Body of pancreas (tissue), 4 donors: Measurements from ENCODE around the gene CLCF1. TPM values are rescaled to one million over a fixed set of nuclear protein-coding genes. Genes with fewer than 3 reads are reported as not detected.

Experiments used
- ATAC-seq: fragments of 150-250 bp; one replicate; pipeline ENCODE4 v1.9.1; 2016
- DNase-seq, 4 donors: peaks; one replicate each; pipeline ENCODE4 v3.0.0-alpha.2; 2019
- H3K27ac ChIP-seq, 4 donors: fragments of 200-600 bp; sonication (generic); 1 replicate in 3 of 4; 2 replicates in 1 of 4; pipeline versions ENCODE4 v1.5.1 to v1.6.1; 2016 to 2019; ENCODE audit warnings: mild to moderate bottlenecking in 1 of 4, mixed read lengths in 1 of 4, moderate library complexity in 1 of 4
- H3K27me3 ChIP-seq, 2 donors: fragments of 200-600 bp; sonication (generic); one replicate each; pipeline ENCODE4 v1.6.0; 2016; ENCODE audit warnings: mild to moderate bottlenecking in 1 of 2
- H3K36me3 ChIP-seq, 2 donors: fragments of 200-600 bp; sonication (generic); replicated peaks in 1 of 2; 2 replicates each; pipeline ENCODE4 v1.5.1; 2016; ENCODE audit warnings: low read depth in 2 of 2; ENCODE audit not compliant: insufficient read depth in 1 of 2
- H3K4me1 ChIP-seq: fragments of 200-600 bp; sonication (generic); one replicate; pipeline ENCODE4 v1.6.0; 2016
- H3K4me3 ChIP-seq, 2 donors: fragments of 200-600 bp; sonication (generic); 1 replicate in 1 of 2; 2 replicates in 1 of 2; pipeline ENCODE4 v1.5.1; 2016 to 2019
- H3K9me3 ChIP-seq, 3 donors: fragments of 200-600 bp; sonication (generic); 1 replicate in 2 of 3; 2 replicates in 1 of 3; pipeline ENCODE4 v1.5.1; 2016
- CTCF ChIP-seq, 7 experiments: fragments of 450-650 bp in 4 of 7; fragments of 200-600 bp in 3 of 7; sonication (generic) in 3 of 7; IDR thresholded peaks; one replicate each; pipeline ENCODE4 v1.5.1; 2016 to 2019; ENCODE audit warnings: antibody characterized with exemption in 7 of 7
- POLR2A ChIP-seq, 3 donors: fragments of 450-650 bp; IDR thresholded peaks; one replicate each; pipeline ENCODE4 v1.6.1; 2016; ENCODE audit warnings: antibody characterized with exemption in 3 of 3, mild to moderate bottlenecking in 2 of 3
- WGBS, 2 donors: methylation state at CpG; one replicate each; pipeline ENCODE4 v1.1.5; 2017; 5-methylcytosine and 5-hydroxymethylcytosine counted together
- intact Hi-C: fragments of 100-400 bp; cut with DNase I; formaldehyde crosslinking; loops from one replicate; pipeline ENCODE4 v1.15.1; 2023
- total RNA-seq, 2 donors: library from RNA; depleted of rRNA; stranded (reverse); fragments of >200 nt; gene quantifications; one replicate each; pipeline ENCODE4 v1.1.0, GENCODE V29; 2016

The CLCF1 gene
- total RNA-seq, 2 donors from 2014 or later, result 2.3 to 14.5 TPM

DNA sequence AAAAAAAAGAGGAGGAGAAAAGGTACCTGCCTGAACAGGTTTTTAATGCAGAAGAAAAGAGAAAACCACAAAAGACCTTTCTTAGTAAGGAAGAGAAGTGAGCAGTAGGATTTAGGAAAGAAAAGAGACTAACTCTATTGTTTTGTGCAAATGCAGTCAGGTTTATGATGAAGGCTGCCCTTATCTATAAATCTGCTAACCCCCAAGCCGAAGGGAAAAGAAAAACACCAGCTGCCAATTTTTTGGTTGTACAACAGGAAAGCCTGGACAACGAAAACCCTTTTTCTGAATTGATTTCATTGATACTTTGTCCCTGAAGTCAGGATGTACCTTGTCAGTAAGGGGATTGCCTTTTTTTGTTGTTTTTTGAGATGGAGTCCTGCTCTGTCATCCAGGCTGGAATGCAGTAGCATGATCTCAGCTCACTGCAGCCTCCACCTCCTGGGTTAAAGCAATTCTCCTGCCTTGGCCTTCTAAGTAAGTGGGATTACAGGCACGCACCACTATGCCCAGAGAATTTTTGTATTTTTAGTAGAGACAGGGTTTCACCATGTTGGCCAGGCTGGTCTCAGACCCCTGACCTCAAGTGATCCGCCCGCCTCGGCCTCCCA lies 41.2 kb downstream of the CLCF1 start:
- Histone ChIP-seq H3K4me3 (no peak overlapping the region), H3K27ac (no peak overlapping the region), H3K27me3 (no peaks in the 10 kb centered on the region), H3K9me3 (no peaks in the 10 kb centered on the region), H3K4me1 (no peaks in the 10 kb centered on the region), H3K36me3 (no peaks in the 10 kb centered on the region)
- 85 to 86% methylated on average over 6 of the region's 6 CpGs for WGBS, 2 donors
- intact Hi-C loops, result no loop called here
- DNase-seq (no peak), ATAC-seq (no peak)
- TF ChIP-seq POLR2A (IDR thresholded peaks at IDR 0.05) (no peak), CTCF (IDR thresholded peaks at IDR 0.05) (no peak)

DNA sequence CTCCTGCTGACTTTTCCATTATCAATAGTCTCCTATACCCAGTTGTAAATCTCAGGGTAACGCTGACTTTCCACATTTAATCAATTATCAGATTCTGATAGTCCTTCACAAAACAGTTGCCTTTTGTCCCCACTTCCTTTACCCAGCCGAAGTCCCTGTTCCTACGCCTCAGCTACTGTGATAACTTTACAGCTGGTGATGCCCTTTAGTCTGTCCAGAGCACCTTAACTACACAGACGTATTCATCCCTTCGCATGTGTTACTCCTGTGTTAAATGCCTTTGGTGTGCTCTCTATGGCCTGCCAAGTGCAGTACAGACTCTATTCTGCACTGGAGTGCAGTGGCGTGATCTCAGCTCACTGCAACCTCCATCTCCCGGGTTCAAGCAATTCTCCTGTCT lies 49.9 kb downstream of the CLCF1 start:
- Histone ChIP-seq H3K36me3 (no peaks in the 10 kb centered on the region), H3K27me3 (no peaks in the 10 kb centered on the region), H3K4me3 (no peak overlapping the region), H3K9me3 (no peaks in the 10 kb centered on the region), H3K4me1 (peaks cover 8% of the 10 kb centered on the region), H3K27ac (no peak overlapping the region)
- 75 to 79% methylated on average over 5 to 7 of the region's 7 CpGs for WGBS, 2 donors
- TF ChIP-seq POLR2A (IDR thresholded peaks at IDR 0.05) (no peak), CTCF (IDR thresholded peaks at IDR 0.05) (no peak)
- intact Hi-C loops, result no loop called here
- DNase-seq (no peak), ATAC-seq (no peak)

GRCh38 chr11:67322049-67322448 lies 51.3 kb downstream of the CLCF1 start:
- intact Hi-C loops, result no loop called here
- 91 to 97% methylated on average over 3 of the region's 3 CpGs for WGBS, 2 donors

GRCh38 chr11:67321313-67321871 lies 52.0 kb downstream of the CLCF1 start:
- no peak for TF ChIP-seq POLR2A (IDR thresholded peaks at IDR 0.05)
- TF ChIP-seq CTCF (IDR thresholded peaks at IDR 0.05), result no peak
- no peak overlapping the region for H3K4me3 ChIP-seq
- no peaks in the 10 kb centered on the region for H3K36me3 ChIP-seq
- intact Hi-C loops, result no loop called here
- peaks cover 10% of the 10 kb centered on the region for H3K4me1 ChIP-seq
- no peaks in the 10 kb centered on the region for H3K9me3 ChIP-seq
- H3K27me3 ChIP-seq, result no peaks in the 10 kb centered on the region
- DNase-seq, result no peak
- no peak overlapping the region for H3K27ac ChIP-seq
- no peak for ATAC-seq
- 75 to 83% methylated on average over 6 of the region's 6 CpGs for WGBS, 2 donors

More at GRCh38 chr11:67322049-67322448, 51.3 kb downstream of the CLCF1 start:
- ATAC-seq, result no peak
- H3K4me3 ChIP-seq, result no peak overlapping the region
- no peak for DNase-seq
- no peaks in the 10 kb centered on the region for H3K36me3 ChIP-seq
- no peaks in the 10 kb centered on the region for H3K9me3 ChIP-seq
- TF ChIP-seq POLR2A (IDR thresholded peaks at IDR 0.05), result no peak
- TF ChIP-seq CTCF (IDR thresholded peaks at IDR 0.05), result no peak
- H3K27ac ChIP-seq, result no peak overlapping the region
- H3K4me1 ChIP-seq, result peaks cover 10% of the 10 kb centered on the region
- H3K27me3 ChIP-seq, result no peaks in the 10 kb centered on the region

DNA sequence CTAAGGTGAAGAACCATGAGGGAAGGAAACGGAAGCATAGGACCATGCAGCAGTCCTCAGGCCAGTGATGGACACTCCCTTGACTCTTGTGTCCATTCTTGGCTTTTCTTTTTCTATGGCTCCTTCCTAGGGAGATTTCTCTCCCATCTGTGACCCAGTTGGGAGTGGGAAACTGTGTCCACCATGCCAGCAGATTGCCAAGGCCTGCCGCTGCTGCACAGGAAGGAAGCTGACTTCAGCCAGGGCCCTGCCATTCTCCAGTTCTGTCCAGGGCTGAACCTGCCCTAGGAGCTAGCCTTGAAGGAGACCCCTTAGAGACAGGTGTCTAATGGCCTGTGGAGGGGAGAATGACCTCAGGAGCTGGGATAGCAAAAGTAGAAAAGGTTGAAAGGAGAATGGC lies 52.7 kb downstream of the CLCF1 start:
- intact Hi-C loops, result no loop called here

More for the DNA sequence above, 52.7 kb downstream of the CLCF1 start:
- Histone ChIP-seq H3K36me3 (no peaks in the 10 kb centered on the region), H3K27me3 (no peaks in the 10 kb centered on the region), H3K27ac (no peak overlapping the region), H3K4me3 (no peak overlapping the region), H3K9me3 (no peaks in the 10 kb centered on the region), H3K4me1 (peaks cover 10% of the 10 kb centered on the region)
- 89 to 94% methylated on average over 2 of the region's 2 CpGs for WGBS, 2 donors
- DNase-seq (no peak), ATAC-seq (no peak)
- TF ChIP-seq CTCF (IDR thresholded peaks at IDR 0.05), result no peak
- TF ChIP-seq POLR2A (IDR thresholded peaks at IDR 0.05), result no peak
